SK-N-SH (cell line): ENCODE measurements around the gene KRT9. TPM values are rescaled to one million over a fixed set of nuclear protein-coding genes. Genes with fewer than 3 reads are reported as not detected.
"Not testable (repeated sequence)": the region's sequence is repeated elsewhere in the genome, so short reads cannot be mapped to it uniquely, and the experiment has no call there.

Source experiments
- CTCF ChIA-PET: fragments of 300-600, 350-600 bp; formaldehyde crosslinking; extraction: SDS; loops from one replicate; lab custom pipeline; 2021; lab: Yijun Ruan, JAX
- POLR2A ChIA-PET: fragments of 350-600 bp; sonication (Branson Sonifier 250); formaldehyde crosslinking; extraction: SDS; loops from one replicate; lab custom pipeline; 2020; ENCODE audit warnings: antibody characterized with exemption, inconsistent platforms; lab: Yijun Ruan, JAX
- DNase-seq: peaks from one replicate; pipeline ENCODE4 v3.0.0; 2012
- H2AFZ ChIP-seq: fragments of 200-600 bp; sonication (generic); 2 replicates; pipeline ENCODE4 v1.8.1; 2016; ENCODE audit warnings: antibody characterized with exemption, mild to moderate bottlenecking, low read depth
- H3F3A ChIP-seq: fragments of 200-600 bp; sonication (generic); replicated peaks from 2 replicates; pipeline ENCODE3; 2016; ENCODE audit warnings: antibody characterized with exemption, mild to moderate bottlenecking; ENCODE audit not compliant: insufficient read depth
- H3K27ac ChIP-seq, 2 experiments: fragments of 200-500 bp in 1 of 2; fragments of 200-600 bp in 1 of 2; sonication (Bioruptor generic) in 1 of 2; sonication (generic), shearing (Covaris generic) in 1 of 2; 2 replicates each; pipeline versions ENCODE4 v1.5.1 to v1.6.1; 2014 to 2016; ENCODE audit warnings: low read depth in 2 of 2, inconsistent platforms in 1 of 2, low read length in 1 of 2, mild to moderate bottlenecking in 1 of 2, mixed read lengths in 1 of 2
- H3K27me3 ChIP-seq: fragments of 200-600 bp; sonication (generic), shearing (Covaris generic); 2 replicates; pipeline ENCODE4 v1.6.1; 2016; ENCODE audit warnings: mixed run types; ENCODE audit not compliant: insufficient read depth
- H3K36me3 ChIP-seq, 2 experiments: fragments of 200-500 bp in 1 of 2; fragments of 200-600 bp in 1 of 2; sonication (Bioruptor generic) in 1 of 2; sonication (generic) in 1 of 2; replicated peaks in 1 of 2; 2 replicates each; pipeline versions ENCODE3 to v1.5.1; 2014 to 2016; ENCODE audit warnings: low read length in 1 of 2, mild to moderate bottlenecking in 1 of 2; ENCODE audit not compliant: insufficient read depth in 2 of 2, control insufficient read depth in 1 of 2
- H3K4me1 ChIP-seq, 2 experiments: fragments of 200-500 bp in 1 of 2; fragments of 200-600 bp in 1 of 2; sonication (Bioruptor generic) in 1 of 2; sonication (generic), shearing (Covaris generic) in 1 of 2; 2 replicates each; pipeline versions ENCODE4 v1.5.1 to v1.6.1; 2014 to 2016; ENCODE audit warnings: low read depth in 1 of 2, low read length in 1 of 2, mixed run types in 1 of 2; ENCODE audit not compliant: insufficient read depth in 2 of 2, control insufficient read depth in 1 of 2
- H3K4me2 ChIP-seq: fragments of 200-600 bp; sonication (generic), shearing (Covaris generic); 2 replicates; pipeline ENCODE4 v1.6.1; 2017; ENCODE audit warnings: mixed run types
- H3K4me3 ChIP-seq, 2 experiments: fragments of 200-500 bp in 1 of 2; fragments of 200-600 bp in 1 of 2; sonication (Bioruptor generic) in 1 of 2; sonication (generic), shearing (Covaris generic) in 1 of 2; 2 replicates each; pipeline versions ENCODE4 v1.5.1 to v1.8.1; 2014 to 2016; ENCODE audit warnings: low read depth in 2 of 2, inconsistent platforms in 1 of 2, low read length in 1 of 2, mild to moderate bottlenecking in 1 of 2, mixed read lengths in 1 of 2, moderate library complexity in 1 of 2
- H3K79me2 ChIP-seq: fragments of 200-600 bp; sonication (generic); 2 replicates; pipeline ENCODE4 v1.8.1; 2017; ENCODE audit warnings: mild to moderate bottlenecking; ENCODE audit not compliant: insufficient read depth
- H3K9ac ChIP-seq: fragments of 200-600 bp; sonication (generic); 2 replicates; pipeline ENCODE4 v1.6.1; 2017; ENCODE audit warnings: mixed run types
- H3K9me2 ChIP-seq: fragments of 200-600 bp; sonication (generic); 2 replicates; pipeline ENCODE4 v1.6.1; 2017; ENCODE audit warnings: mixed run types
- H3K9me3 ChIP-seq: fragments of 200-600 bp; sonication (generic); 2 replicates; pipeline ENCODE4 v1.6.1; 2017; ENCODE audit warnings: mixed run types, mild to moderate bottlenecking, moderate library complexity
- H4K20me1 ChIP-seq: fragments of 200-600 bp; sonication (generic); 2 replicates; pipeline ENCODE4 v1.6.1; 2017; ENCODE audit warnings: mild to moderate bottlenecking, mixed run types; ENCODE audit not compliant: insufficient read depth
- ELF1 ChIP-seq: IDR thresholded peaks from 2 replicates; pipeline ENCODE4 v1.4.0; 2012
- FOXJ3 ChIP-seq: sonication (generic); formaldehyde crosslinking; IDR thresholded peaks from 2 replicates; pipeline ENCODE4 v1.5.1; 2020; ENCODE audit warnings: mild to moderate bottlenecking, missing genetic modification reagents
- GABPA ChIP-seq: IDR thresholded peaks from 2 replicates; pipeline ENCODE4 v1.4.0; 2012; ENCODE audit warnings: low read depth, mild to moderate bottlenecking
- TCF12 ChIP-seq: IDR thresholded peaks from 2 replicates; pipeline ENCODE4 v1.4.0; 2012
- WGBS: methylation state at CpG from one replicate; pipeline ENCODE4 v1.1.6; 2017; ENCODE audit warnings: low lambda C conversion rate; 5-methylcytosine and 5-hydroxymethylcytosine counted together
- polyA plus RNA-seq, 3 experiments: library from polyadenylated mRNA; depleted of rRNA; stranded (reverse); fragments of >200 nt; gene quantifications; 2 replicates each; pipeline ENCODE4 v1.2.3, GENCODE V29; 2012
- TF ChIP-seq, protein P1 (sequence below): IDR thresholded peaks from 2 replicates; pipeline ENCODE4; 2012

The KRT9 gene
- polyA plus RNA-seq, 1 of the 3 experiments (the other 2 are of a cell fraction) = not detected

GRCh38 chr17:41578971-41579370 lies 7.1 kb upstream of the KRT9 start:
- Histone ChIP-seq H3K9ac (no peak overlapping the region), H3K27ac (no peak overlapping the region), H3K79me2 (no peaks in the 10 kb centered on the region), H2AFZ (no peak overlapping the region), H3K4me2 (no peak overlapping the region), H3K27me3 (peaks cover 5% of the 10 kb centered on the region; the same call in 1 of the 2 replicates), H3K4me3 (no peak overlapping the region), H3K36me3 (no peaks in the 10 kb centered on the region), H4K20me1 (no peaks in the 10 kb centered on the region), H3K9me2 (no peaks in the 10 kb centered on the region), H3F3A (no peaks in the 10 kb centered on the region), H3K9me3 (no peaks in the 10 kb centered on the region), H3K4me1 (peaks cover 0 to 3% of the 10 kb centered on the region in 2 experiments; a peak in 1 of 4 replicates)
- 41% methylated on average over 3 of the region's 5 CpGs for WGBS
- TF ChIP-seq FOXJ3 (CRISPR knock-in tag) (no peak), ELF1 (no peak)
- CTCF ChIA-PET = interaction anchor here (0.5 to 2.7 kb wide), 17 partner anchors 11 to 760 kb away, joined by 3 to 57 read pairs (median 5); no protein-coding TSS in a partner anchor
- no peak for DNase-seq
- POLR2A ChIA-PET = interaction anchor here (1.1 kb wide), 1 partner anchor 70 kb away, joined by 3 read pairs; no protein-coding TSS in a partner anchor

DNA sequence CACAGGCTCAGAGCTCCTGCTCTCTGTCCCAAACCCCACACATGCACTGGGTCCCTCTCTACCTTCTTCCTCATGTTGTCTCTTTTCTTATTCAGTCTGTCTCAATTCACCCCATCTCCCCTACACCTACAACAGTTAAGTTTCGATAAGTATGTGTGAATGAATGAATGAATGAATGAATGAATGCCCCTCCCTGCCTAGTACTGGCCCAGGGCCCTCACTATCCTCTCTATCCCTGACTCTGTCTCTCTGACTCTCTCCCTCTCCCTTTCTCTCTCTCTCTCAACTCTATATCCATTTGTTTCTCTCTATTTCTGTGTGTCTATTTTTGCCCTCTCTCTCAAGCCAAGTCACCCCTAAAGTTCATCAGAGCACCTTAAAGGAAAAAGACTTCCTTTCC lies 6.7 kb upstream of the KRT9 start:
- Histone ChIP-seq H3K9ac (no peak overlapping the region), H3K4me2 (no peak overlapping the region), H3K4me3 (no peak overlapping the region), H2AFZ (no peak overlapping the region), H3K4me1 (peaks cover 0 to 3% of the 10 kb centered on the region in 2 experiments; a peak in 1 of 4 replicates), H3K27me3 (peaks cover 10% of the 10 kb centered on the region; the same call in 1 of the 2 replicates), H3K9me3 (no peaks in the 10 kb centered on the region), H3K79me2 (no peaks in the 10 kb centered on the region), H4K20me1 (no peaks in the 10 kb centered on the region), H3K9me2 (no peaks in the 10 kb centered on the region), H3K36me3 (no peaks in the 10 kb centered on the region), H3F3A (no peaks in the 10 kb centered on the region), H3K27ac (no peak overlapping the region)
- TF ChIP-seq TCF12 = no peak
- TF ChIP-seq ELF1 = no peak
- TF ChIP-seq, protein P1, sequence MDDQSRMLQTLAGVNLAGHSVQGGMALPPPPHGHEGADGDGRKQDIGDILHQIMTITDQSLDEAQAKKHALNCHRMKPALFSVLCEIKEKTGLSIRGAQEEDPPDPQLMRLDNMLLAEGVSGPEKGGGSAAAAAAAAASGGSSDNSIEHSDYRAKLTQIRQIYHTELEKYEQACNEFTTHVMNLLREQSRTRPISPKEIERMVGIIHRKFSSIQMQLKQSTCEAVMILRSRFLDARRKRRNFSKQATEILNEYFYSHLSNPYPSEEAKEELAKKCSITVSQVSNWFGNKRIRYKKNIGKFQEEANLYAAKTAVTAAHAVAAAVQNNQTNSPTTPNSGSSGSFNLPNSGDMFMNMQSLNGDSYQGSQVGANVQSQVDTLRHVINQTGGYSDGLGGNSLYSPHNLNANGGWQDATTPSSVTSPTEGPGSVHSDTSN = no peak
- no peak for TF ChIP-seq GABPA
- ChIA-PET CTCF (interaction anchor here (1.6 to 2.7 kb wide), 7 partner anchors 11 to 669 kb away, joined by 4 to 57 read pairs (median 22); no protein-coding TSS in a partner anchor), POLR2A (interaction anchor here (1.0 kb wide), 1 partner anchor 86 kb away, joined by 3 read pairs; no protein-coding TSS in a partner anchor)
- DNase-seq = no peak
- WGBS = 36% methylated on average over 1 of the region's 1 CpG

- H3K27ac ChIP-seq, H3K9me3 ChIP-seq, H3K4me2 ChIP-seq, H3K9ac ChIP-seq, H3F3A ChIP-seq, H3K4me3 ChIP-seq, POLR2A ChIA-PET, DNase-seq, H3K79me2 ChIP-seq, H4K20me1 ChIP-seq, H3K4me1 ChIP-seq, H3K36me3 ChIP-seq, H3K9me2 ChIP-seq, H2AFZ ChIP-seq: not testable (repeated sequence)
- CTCF ChIA-PET = interaction anchor here (1.6 to 2.5 kb wide), 4 partner anchors 19 to 86 kb away, joined by 4 to 13 read pairs (median 8); no protein-coding TSS in a partner anchor
- H3K27me3 ChIP-seq = peaks cover 22% of the 10 kb centered on the region; the same call in 1 of the 2 replicates
- WGBS = 33% methylated on average over 1 of the region's 4 CpGs
Observed at GRCh38 chr17:41576740-41577139, 4.9 kb upstream of the KRT9 start.
